NCI-H1105 treated with DMSO at 0.1 percent for 48 hours (cell line): ENCODE data around the gene GPR78.
"Not testable (repeated sequence)": the region's sequence is repeated elsewhere in the genome, so short reads cannot be mapped to it uniquely, and the experiment has no call there.

Experiments used
- DNase-seq: peaks from one replicate; lab custom pipeline; 2025; lab: John Stamatoyannopoulos, UW

Gene GPR78

DNA sequence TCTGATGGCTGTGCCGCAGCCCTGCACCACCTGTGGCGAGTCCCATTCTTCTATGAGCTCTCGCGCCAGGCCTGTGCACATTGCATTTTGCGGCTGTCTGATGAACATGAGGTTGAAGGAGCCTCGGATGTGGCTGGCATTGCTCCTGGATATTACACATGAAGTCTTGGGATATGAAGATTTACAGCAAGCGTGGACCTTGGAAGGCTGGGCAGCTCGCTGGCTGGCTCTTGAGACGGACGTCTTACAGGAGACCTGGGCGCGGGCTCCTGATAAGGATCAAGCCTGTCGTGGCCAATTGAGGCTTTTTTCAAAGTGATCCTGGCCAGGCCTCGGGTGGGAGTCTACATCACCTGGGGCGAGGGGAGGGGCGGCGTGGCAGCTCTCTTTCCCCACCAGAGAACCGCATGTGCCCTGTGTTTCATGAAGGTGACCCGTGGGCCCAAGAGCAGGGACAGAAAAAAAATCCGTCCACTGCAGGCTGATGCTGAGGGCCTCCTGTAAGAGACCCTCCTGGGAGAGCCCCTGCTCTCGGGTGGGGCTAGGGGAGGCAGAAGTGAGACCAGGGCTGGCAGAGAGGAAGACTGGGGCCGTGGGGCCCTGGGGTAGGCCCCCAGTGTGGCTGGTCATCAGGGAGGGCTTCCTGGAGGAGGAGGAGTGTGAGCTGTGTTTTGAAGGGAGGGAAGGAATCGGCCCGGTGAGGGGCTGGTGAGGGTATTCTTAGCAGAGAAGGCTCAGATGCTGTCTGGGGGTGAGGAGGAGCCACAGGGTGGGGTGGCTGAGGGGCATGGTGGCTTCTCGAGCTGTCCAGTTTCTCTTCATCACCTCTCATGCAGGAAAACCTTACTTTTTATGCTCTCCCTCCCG is 36.0 kb downstream of the GPR78 start:
- DNase-seq, result no peak

GRCh38 chr4:8616831-8617230 is 36.6 kb downstream of the GPR78 start:
- DNase-seq, result no peak

GRCh38 chr4:8617486-8618040 is 37.4 kb downstream of the GPR78 start:
- no peak for DNase-seq

DNA sequence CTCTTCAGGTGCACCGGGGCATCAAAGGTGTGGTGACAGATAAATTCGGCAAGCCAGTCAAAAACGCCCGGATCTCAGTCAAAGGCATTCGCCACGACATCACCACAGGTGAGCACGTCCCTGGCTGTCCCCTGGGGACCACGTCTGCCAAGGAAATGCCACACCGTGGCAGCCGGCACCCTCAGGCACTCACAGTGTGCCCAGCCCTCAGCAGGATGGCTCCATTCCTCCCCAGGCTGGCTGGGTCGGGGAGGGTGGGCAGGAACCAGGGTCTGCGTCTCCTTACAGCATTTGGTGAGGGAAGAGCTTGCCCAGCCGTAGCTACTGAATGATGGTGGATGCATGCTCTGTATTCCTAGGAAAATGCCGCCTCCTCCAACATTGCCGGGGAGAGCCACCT is 38.2 kb downstream of the GPR78 start:
- no peak for DNase-seq

DNA sequence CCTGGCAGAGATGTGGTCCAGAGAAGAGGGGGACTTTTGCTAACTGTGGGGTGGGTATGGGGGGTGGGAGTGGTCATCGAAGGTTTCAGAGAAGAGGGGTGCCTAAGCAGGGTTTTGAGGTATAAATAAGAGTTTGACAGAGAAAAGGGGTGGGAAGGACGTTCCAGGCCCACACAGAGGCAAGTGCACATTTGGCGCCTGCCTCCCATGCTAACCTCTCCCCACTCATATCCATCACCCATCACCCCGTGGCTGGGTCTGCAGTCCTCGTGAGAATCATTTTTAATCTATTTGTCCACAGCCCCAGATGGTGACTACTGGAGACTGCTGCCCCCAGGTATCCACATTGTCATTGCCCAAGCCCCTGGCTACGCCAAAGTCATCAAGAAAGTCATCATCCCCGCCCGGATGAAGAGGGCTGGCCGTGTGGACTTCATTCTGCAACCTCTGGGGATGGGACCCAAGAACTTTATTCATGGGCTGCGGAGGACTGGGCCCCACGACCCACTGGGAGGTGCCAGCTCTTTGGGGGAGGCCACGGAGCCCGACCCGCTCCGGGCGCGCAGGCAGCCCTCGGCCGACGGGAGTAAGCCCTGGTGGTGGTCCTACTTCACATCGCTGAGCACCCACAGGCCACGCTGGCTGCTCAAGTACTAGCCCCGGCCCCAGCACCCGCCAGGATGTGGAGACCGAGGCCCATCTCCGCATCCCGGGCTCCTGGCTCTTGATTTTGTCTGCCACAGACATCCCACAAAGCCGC is 38.9 kb downstream of the GPR78 start:
- DNase-seq, result no peak

DNA sequence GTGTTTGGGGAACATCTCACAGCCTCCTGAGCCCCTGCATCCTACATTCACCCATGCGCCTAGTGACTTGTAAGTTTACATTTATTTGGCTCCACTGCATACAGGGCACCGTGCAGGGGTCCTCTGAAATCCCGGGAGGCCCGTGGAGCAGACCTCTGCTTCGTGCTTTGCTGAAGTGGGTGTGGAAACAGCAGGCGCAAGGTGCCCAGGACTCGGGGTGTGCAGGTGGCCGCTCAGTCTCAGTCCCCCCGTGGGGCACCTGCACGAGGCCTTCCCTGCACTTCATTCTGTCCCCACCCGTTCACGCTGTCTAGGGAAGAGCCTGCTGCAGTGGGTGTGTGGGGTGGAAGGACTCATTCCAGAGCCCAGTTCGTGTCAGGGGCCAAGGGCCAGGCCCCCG is 40.9 kb downstream of the GPR78 start:
- DNase-seq, result not testable (repeated sequence)

GRCh38 chr4:8624601-8625272 is 44.5 kb downstream of the GPR78 start:
- DNase-seq, result not testable (repeated sequence)

- not testable (repeated sequence) for DNase-seq
These were observed 50.2 kb downstream of the GPR78 start for GRCh38 chr4:8630240-8630905.

DNA sequence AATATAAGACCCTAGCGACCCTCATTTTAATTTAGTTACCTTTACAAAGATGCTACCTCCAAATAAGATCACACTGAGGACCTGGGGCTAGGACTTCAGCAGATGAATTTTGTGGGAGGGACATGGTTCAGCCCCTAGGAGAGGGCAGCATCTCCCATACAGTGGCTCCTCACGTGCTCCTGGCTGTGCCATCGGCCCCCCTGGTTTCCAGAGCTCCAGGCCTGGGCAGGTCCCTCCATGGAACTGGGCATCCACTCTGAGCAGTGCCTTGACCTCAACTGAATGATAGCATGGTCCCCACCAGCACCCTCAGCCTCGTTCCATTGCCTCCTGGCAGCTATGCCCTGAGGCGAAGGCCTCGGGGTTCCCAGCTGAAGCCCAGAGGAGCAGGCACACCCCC is 51.7 kb downstream of the GPR78 start:
- not testable (repeated sequence) for DNase-seq

GRCh38 chr4:8634773-8635172 is 54.6 kb downstream of the GPR78 start:
- DNase-seq, result not testable (repeated sequence)

- not testable (repeated sequence) for DNase-seq
These were observed 55.8 kb downstream of the GPR78 start for GRCh38 chr4:8635897-8636554.
